ENCODE results near the gene TMEM184A. TPM values are rescaled to one million over a fixed set of nuclear protein-coding genes. Genes with fewer than 3 reads are reported as not detected.

TMEM184A gene
- polyA plus RNA-seq, 6 donors from 2014 or later: 0.16 TPM; not detected in 5

- DNase-seq (peak; percentile 87), ATAC-seq (ENCODE audit: low read depth in 2 of 2) (peak; percentile 90 to 91)
- peaks cover 8 to 45% (median 39%) of the 10 kb centered on the region in 3 donors for H3K4me1 Mint-ChIP-seq
- H3K4me3 Mint-ChIP-seq: peak within 1 kb of the TSS; percentile 82 to 93 (median 88)
- no peaks in the 10 kb centered on the region for H3K9me3 Mint-ChIP-seq
- peak within 1 kb of the TSS; percentile 77 to 94 (median 83) for H3K27ac Mint-ChIP-seq
- no peaks in the 10 kb centered on the region for H3K27me3 Mint-ChIP-seq
- H3K36me3 Mint-ChIP-seq: peaks cover 0 to 16% of the 10 kb centered on the region in 2 donors
These were observed 14.0 kb upstream of the TMEM184A start, which contains the start of gene PSMG3 for GRCh38 chr7:1569833-1570632. Gene PSMG3 (minus strand): TSS chr7:1570032. CDS start chr7:1569339, 693 bp downstream.

GRCh38 chr7:1569440-1569832, 13.4 kb upstream of the TMEM184A start:
- Mint-ChIP-seq H3K4me1 (peaks cover 8 to 45% (median 39%) of the 10 kb centered on the region in 3 donors), H3K27ac (peak overlapping the region in 5 of 6 donors; percentile 10 to 87 (median 69)), H3K4me3 (peak overlapping the region; percentile 78 to 93 (median 84)), H3K36me3 (peaks cover 0 to 16% of the 10 kb centered on the region in 2 donors), H3K9me3 (no peaks in the 10 kb centered on the region), H3K27me3 (no peaks in the 10 kb centered on the region)
- no peak for DNase-seq
- peak; percentile 25 to 44 for ATAC-seq (ENCODE audit: low read depth in 2 of 2)

- Mint-ChIP-seq H3K36me3 (peaks cover 0 to 16% of the 10 kb centered on the region in 2 donors), H3K27ac (peak overlapping the region in 5 of 6 donors; percentile 69 to 87 (median 81)), H3K27me3 (no peaks in the 10 kb centered on the region), H3K9me3 (no peaks in the 10 kb centered on the region), H3K4me1 (peaks cover 8 to 45% (median 39%) of the 10 kb centered on the region in 3 donors), H3K4me3 (peak overlapping the region; percentile 78 to 93 (median 84))
- DNase-seq: no peak
- no peak for ATAC-seq (ENCODE audit: low read depth in 2 of 2)
These were observed 13.0 kb upstream of the TMEM184A start for GRCh38 chr7:1569016-1569415.

GRCh38 chr7:1567896-1568510, 12.0 kb upstream of the TMEM184A start:
- no peak for ATAC-seq (ENCODE audit: low read depth in 2 of 2)
- no peak for DNase-seq
- peaks cover 8 to 45% (median 37%) of the 10 kb centered on the region in 3 donors for H3K4me1 Mint-ChIP-seq
- peaks cover 0 to 16% of the 10 kb centered on the region in 2 donors for H3K36me3 Mint-ChIP-seq
- H3K27ac Mint-ChIP-seq: peak overlapping the region in 4 of 6 donors; percentile 63 to 84 (median 78)
- no peaks in the 10 kb centered on the region for H3K9me3 Mint-ChIP-seq
- peak overlapping the region; percentile 7 to 93 (median 74) for H3K4me3 Mint-ChIP-seq
- H3K27me3 Mint-ChIP-seq: no peaks in the 10 kb centered on the region

GRCh38 chr7:1567049-1567771, 11.2 kb upstream of the TMEM184A start:
- Mint-ChIP-seq H3K9me3 (no peaks in the 10 kb centered on the region), H3K27ac (peak overlapping the region in 1 of 6 donors; percentile 14), H3K4me3 (peak overlapping the region in 4 of 8 donors; percentile 15 to 86 (median 49)), H3K36me3 (peaks cover 0 to 16% of the 10 kb centered on the region in 2 donors), H3K4me1 (peaks cover 8 to 42% (median 31%) of the 10 kb centered on the region in 3 donors), H3K27me3 (peaks cover 0 to 2% (median 2%) of the 10 kb centered on the region in 3 donors)
- ATAC-seq (ENCODE audit: low read depth in 2 of 2) (no peak), DNase-seq (no peak)

- Mint-ChIP-seq H3K4me1 (peaks cover 8 to 41% (median 26%) of the 10 kb centered on the region in 3 donors), H3K9me3 (no peaks in the 10 kb centered on the region), H3K27me3 (peaks cover 0 to 7% (median 6%) of the 10 kb centered on the region in 3 donors), H3K27ac (peak overlapping the region in 1 of 6 donors; percentile 14), H3K36me3 (peaks cover 0 to 16% of the 10 kb centered on the region in 2 donors), H3K4me3 (peak overlapping the region in 3 of 8 donors; percentile 15 to 86 (median 51))
- ATAC-seq (ENCODE audit: low read depth in 2 of 2) (no peak), DNase-seq (no peak)
These were observed 10.7 kb upstream of the TMEM184A start for GRCh38 chr7:1566687-1567048.

- peaks cover 8 to 29% (median 15%) of the 10 kb centered on the region in 3 donors for H3K4me1 Mint-ChIP-seq
- peak overlapping the region in 2 of 8 donors; percentile 15 to 33 for H3K4me3 Mint-ChIP-seq
- peak overlapping the region in 1 of 6 donors; percentile 74 for H3K27ac Mint-ChIP-seq
- ATAC-seq (ENCODE audit: low read depth in 2 of 2) (no peak), DNase-seq (no peak)
- H3K36me3 Mint-ChIP-seq: peaks cover 0 to 16% of the 10 kb centered on the region in 2 donors
- H3K9me3 Mint-ChIP-seq: no peaks in the 10 kb centered on the region
- H3K27me3 Mint-ChIP-seq: peaks cover 0 to 7% (median 6%) of the 10 kb centered on the region in 3 donors
These were observed 8.6 kb upstream of the TMEM184A start for GRCh38 chr7:1564603-1565022.

- H3K9me3 Mint-ChIP-seq: no peaks in the 10 kb centered on the region
- H3K4me3 Mint-ChIP-seq: peak overlapping the region in 1 of 8 donors; percentile 33
- peaks cover 7 to 28% (median 13%) of the 10 kb centered on the region in 3 donors for H3K4me1 Mint-ChIP-seq
- H3K27me3 Mint-ChIP-seq: peaks cover 0 to 7% (median 6%) of the 10 kb centered on the region in 3 donors
- ATAC-seq (ENCODE audit: low read depth in 2 of 2) (no peak), DNase-seq (no peak)
- H3K27ac Mint-ChIP-seq: no peak overlapping the region
- H3K36me3 Mint-ChIP-seq: peaks cover 0 to 16% of the 10 kb centered on the region in 2 donors
These were observed 8.1 kb upstream of the TMEM184A start for GRCh38 chr7:1563981-1564602.

- ATAC-seq (ENCODE audit: low read depth in 2 of 2): no peak
- Mint-ChIP-seq H3K4me3 (peak overlapping the region in 1 of 8 donors; percentile 42), H3K9me3 (no peaks in the 10 kb centered on the region), H3K27me3 (peaks cover 0 to 7% (median 6%) of the 10 kb centered on the region in 3 donors), H3K27ac (no peak overlapping the region), H3K4me1 (peaks cover under 1 to 15% (median 3%) of the 10 kb centered on the region in 3 donors), H3K36me3 (peaks cover 0 to 11% of the 10 kb centered on the region in 2 donors)
- no peak for DNase-seq
These were observed 6.6 kb upstream of the TMEM184A start for GRCh38 chr7:1562597-1563051.

- ATAC-seq (ENCODE audit: low read depth in 2 of 2): no peak
- peaks cover 0 to 7% (median 6%) of the 10 kb centered on the region in 3 donors for H3K27me3 Mint-ChIP-seq
- H3K36me3 Mint-ChIP-seq: peaks cover 0 to 6% of the 10 kb centered on the region in 2 donors
- no peak for DNase-seq
- peak overlapping the region in 1 of 8 donors; percentile 7 for H3K4me3 Mint-ChIP-seq
- H3K4me1 Mint-ChIP-seq: peaks cover 0 to 11% (median 0%) of the 10 kb centered on the region in 3 donors
- H3K9me3 Mint-ChIP-seq: no peaks in the 10 kb centered on the region
- peak overlapping the region in 1 of 6 donors; percentile 37 for H3K27ac Mint-ChIP-seq
These were observed 6.1 kb upstream of the TMEM184A start for GRCh38 chr7:1562116-1562515.

- DNase-seq (no peak), ATAC-seq (ENCODE audit: low read depth in 2 of 2) (no peak)
- Mint-ChIP-seq H3K27ac (no peak overlapping the region), H3K4me1 (peaks cover 2 to 7% (median 2%) of the 10 kb centered on the region in 3 donors), H3K9me3 (no peaks in the 10 kb centered on the region), H3K36me3 (no peaks in the 10 kb centered on the region), H3K27me3 (peaks cover 0 to 7% (median 6%) of the 10 kb centered on the region in 3 donors), H3K4me3 (peak overlapping the region in 1 of 8 donors; percentile 35)
These were observed 5.3 kb upstream of the TMEM184A start for GRCh38 chr7:1561036-1561940.
